H1 (cell line): ENCODE results near the gene RASL10B.

Experiments used
- ATF2 ChIP-seq: IDR thresholded peaks from 2 replicates; pipeline ENCODE4 v1.6.1; 2012; ENCODE audit warnings: low read length, inconsistent platforms
- BACH1 ChIP-seq: IDR thresholded peaks from 2 replicates; pipeline ENCODE4 v1.6.1; 2012; ENCODE audit warnings: low read length, improper control_type of control experiment
- CTCF ChIP-seq, 3 experiments: IDR thresholded peaks; 1 replicate in 2 of 3; 2 replicates in 1 of 3; pipeline versions ENCODE4 v1.5.1 to v1.6.1; 2011; ENCODE audit warnings: low read length in 3 of 3, mild to moderate bottlenecking in 3 of 3, inconsistent platforms in 2 of 3, low read depth in 1 of 3, moderate library complexity in 1 of 3; ENCODE audit not compliant: insufficient read depth in 1 of 3; ENCODE audit errors: control extremely low read depth in 1 of 3
- EP300 ChIP-seq, 2 experiments: IDR thresholded peaks; 1 replicate in 1 of 2; 2 replicates in 1 of 2; pipeline ENCODE4 v1.6.1; 2011 to 2012; ENCODE audit warnings: low read depth in 2 of 2, low read length in 2 of 2, mild to moderate bottlenecking in 2 of 2, borderline replicate concordance in 1 of 2, inconsistent platforms in 1 of 2, moderate library complexity in 1 of 2
- HDAC6 ChIP-seq: IDR thresholded peaks from one replicate; pipeline ENCODE4 v1.7.1; 2012; ENCODE audit warnings: low read depth, mild to moderate bottlenecking, inconsistent platforms, low read length, moderate library complexity
- JUND ChIP-seq: IDR thresholded peaks from 2 replicates; pipeline ENCODE4 v1.6.1; 2011; ENCODE audit warnings: mild to moderate bottlenecking, improper control_type of control experiment, low read length
- POLR2AphosphoS5 ChIP-seq: IDR thresholded peaks from 2 replicates; pipeline ENCODE4 v1.6.1; 2011; ENCODE audit warnings: low read depth, low read length
- SP2 ChIP-seq: IDR thresholded peaks from 2 replicates; pipeline ENCODE4 v1.6.1; 2012; ENCODE audit warnings: mild to moderate bottlenecking, low read length, inconsistent platforms
- TAF1 ChIP-seq: IDR thresholded peaks from 2 replicates; pipeline ENCODE4 v1.6.1; 2011; ENCODE audit warnings: mild to moderate bottlenecking, low read depth, low read length
- TF ChIP-seq, protein P1 (sequence below): IDR thresholded peaks from 2 replicates; pipeline ENCODE4 v1.6.1; 2011; ENCODE audit warnings: low read length, improper control_type of control experiment

DNA sequence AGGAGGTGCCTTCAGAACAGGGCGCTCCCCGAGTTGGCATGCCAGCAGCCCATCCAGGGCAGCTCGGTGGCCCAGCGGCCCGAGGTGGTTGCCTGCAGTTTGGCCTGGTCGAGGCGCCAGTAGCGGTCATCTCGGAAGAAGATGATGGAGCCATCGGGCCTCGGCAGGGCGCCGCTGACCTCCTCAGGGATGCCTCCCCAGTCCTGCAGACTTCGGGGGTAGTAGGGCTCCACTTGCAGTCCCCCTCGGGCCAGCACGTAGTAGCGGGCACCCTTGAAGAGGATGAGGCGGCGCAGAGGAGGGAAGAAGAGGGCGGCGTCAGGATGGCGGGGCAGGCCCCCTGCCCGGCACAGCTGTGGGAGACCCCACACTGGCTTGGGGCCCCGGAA lies 35.0 kb downstream of the RASL10B start:
- TF ChIP-seq, protein P1, sequence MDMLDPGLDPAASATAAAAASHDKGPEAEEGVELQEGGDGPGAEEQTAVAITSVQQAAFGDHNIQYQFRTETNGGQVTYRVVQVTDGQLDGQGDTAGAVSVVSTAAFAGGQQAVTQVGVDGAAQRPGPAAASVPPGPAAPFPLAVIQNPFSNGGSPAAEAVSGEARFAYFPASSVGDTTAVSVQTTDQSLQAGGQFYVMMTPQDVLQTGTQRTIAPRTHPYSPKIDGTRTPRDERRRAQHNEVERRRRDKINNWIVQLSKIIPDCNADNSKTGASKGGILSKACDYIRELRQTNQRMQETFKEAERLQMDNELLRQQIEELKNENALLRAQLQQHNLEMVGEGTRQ = no peak
- TF ChIP-seq HDAC6 (no peak), BACH1 (no peak), CTCF (IDR thresholded peaks at IDR 0.05; ENCODE audit: control extremely low read depth in 1 of 3, insufficient read depth in 1 of 3, low read depth in 1 of 3, low read length in 3 of 3) (no peak), TAF1 (no peak), POLR2AphosphoS5 (no peak), SP2 (no peak), EP300 (IDR thresholded peaks at IDR 0.05; ENCODE audit: borderline replicate concordance in 1 of 2, low read depth in 2 of 2, low read length in 2 of 2) (no peak), ATF2 (no peak), JUND (no peak)
